ACHN (cell line): ENCODE results near the gene PCDH1.
A peak's percentile ranks its signal among the peaks of the same experiment; 100 is the strongest.

Source experiments
- DNase-seq: peaks from one replicate; pipeline ENCODE4 v3.0.0-alpha.2; 2015
- in situ Hi-C: cut with HindIII; loops from 2 replicates; pipeline ENCODE4 v1.10.0; 2017; ENCODE audit warnings: low sequenced_read_pairs, low pct_ligation_motif_present, low pct_unique_long_range_greater_than_20kb

Gene PCDH1

GRCh38 chr5:141844414-141845097, 33.7 kb downstream of the PCDH1 start:
- in situ Hi-C loops: no loop called here
- no peak for DNase-seq

GRCh38 chr5:141843156-141843927, 34.9 kb downstream of the PCDH1 start:
- no peak for DNase-seq
- in situ Hi-C loops: no loop called here

GRCh38 chr5:141841378-141842180, 36.6 kb downstream of the PCDH1 start:
- in situ Hi-C loops: no loop called here
- no peak for DNase-seq

- DNase-seq: no peak
- in situ Hi-C loops: no loop called here
Measured at GRCh38 chr5:141840826-141841360, 37.3 kb downstream of the PCDH1 start.

- in situ Hi-C loops: no loop called here
- DNase-seq: no peak
Measured at GRCh38 chr5:141840280-141840812, 37.9 kb downstream of the PCDH1 start.

- in situ Hi-C loops: no loop called here
- no peak for DNase-seq
Measured at GRCh38 chr5:141839015-141839513, 39.1 kb downstream of the PCDH1 start.

- in situ Hi-C loops: no loop called here
Measured at GRCh38 chr5:141838326-141839014, 39.7 kb downstream of the PCDH1 start.

GRCh38 chr5:141835928-141836670, 42.1 kb downstream of the PCDH1 start:
- DNase-seq: no peak
- in situ Hi-C loops: no loop called here

More at GRCh38 chr5:141838326-141839014, 39.7 kb downstream of the PCDH1 start:
- no peak for DNase-seq

- DNase-seq: no peak
- in situ Hi-C loops: no loop called here
Measured at GRCh38 chr5:141834331-141834730, 43.9 kb downstream of the PCDH1 start.

GRCh38 chr5:141832131-141832530, 46.1 kb downstream of the PCDH1 start:
- no peak for DNase-seq
- in situ Hi-C loops: no loop called here

GRCh38 chr5:141828162-141828561, 50.0 kb downstream of the PCDH1 start:
- in situ Hi-C loops: no loop called here
- DNase-seq: no peak

GRCh38 chr5:141826674-141827073, 51.5 kb downstream of the PCDH1 start:
- no peak for DNase-seq
- in situ Hi-C loops: no loop called here

GRCh38 chr5:141825791-141826560, 52.2 kb downstream of the PCDH1 start:
- DNase-seq: peak; percentile 34
- in situ Hi-C loops: no loop called here

- no peak for DNase-seq
- in situ Hi-C loops: no loop called here
Measured at GRCh38 chr5:141825241-141825671, 53.0 kb downstream of the PCDH1 start.

GRCh38 chr5:141824717-141825116, 53.5 kb downstream of the PCDH1 start:
- no peak for DNase-seq
- in situ Hi-C loops: no loop called here

- DNase-seq: no peak
- in situ Hi-C loops: no loop called here
Measured at GRCh38 chr5:141823056-141823455, 55.2 kb downstream of the PCDH1 start.

GRCh38 chr5:141822144-141822543, 56.1 kb downstream of the PCDH1 start:
- peak; percentile 27 for DNase-seq
- in situ Hi-C loops: no loop called here
